Activated T-helper 17 cell treated with anti-CD3 and anti-CD28 coated beads, Interleukin-2, amount 50 U/mL, for 72 hours (primary cell): ENCODE results near the gene HS6ST3. TPM values are rescaled to one million over a fixed set of nuclear protein-coding genes. Genes with fewer than 3 reads are reported as not detected.

Experiments used
- ATAC-seq: fragments of 150-1000 bp; cut with Tn5 transposase; replicated peaks from 2 replicates; pipeline ENCODE4 v1.10.0; 2021; ENCODE audit warnings: mild to moderate bottlenecking, moderate library complexity
- H3K27ac Mint-ChIP-seq: one replicate; pipeline ENCODE4 v1.8.0; 2022; ENCODE audit warnings: mixed read lengths
- H3K27me3 Mint-ChIP-seq: one replicate; pipeline ENCODE4 v1.8.0; 2022; ENCODE audit warnings: mixed read lengths
- H3K36me3 Mint-ChIP-seq: one replicate; pipeline ENCODE4 v1.8.0; 2022; ENCODE audit warnings: low read depth, mild to moderate bottlenecking, mixed read lengths
- H3K4me1 Mint-ChIP-seq: one replicate; pipeline ENCODE4 v1.8.0; 2022; ENCODE audit warnings: mixed read lengths
- H3K4me3 Mint-ChIP-seq: one replicate; pipeline ENCODE4 v1.8.0; 2022; ENCODE audit warnings: mild to moderate bottlenecking, mixed read lengths
- H3K9me3 Mint-ChIP-seq: one replicate; pipeline ENCODE4 v1.8.0; 2022; ENCODE audit warnings: mixed read lengths
- total RNA-seq, 2 donors: library from RNA; stranded (reverse); gene quantifications; one replicate each; pipeline ENCODE4 v1.2.3, GENCODE V29; 2022

Gene HS6ST3
- total RNA-seq, 2 donors from 2014 or later: not detected

- H3K9me3 Mint-ChIP-seq: no peaks in the 10 kb centered on the region
- no peak for ATAC-seq
- H3K4me1 Mint-ChIP-seq: no peaks in the 10 kb centered on the region
- no peak overlapping the region for H3K4me3 Mint-ChIP-seq
- H3K36me3 Mint-ChIP-seq: no peaks in the 10 kb centered on the region
- H3K27me3 Mint-ChIP-seq: no peaks in the 10 kb centered on the region
- no peak overlapping the region for H3K27ac Mint-ChIP-seq
Observed at GRCh38 chr13:96785986-96786385, 696.1 kb downstream of the HS6ST3 start.

- no peak overlapping the region for H3K4me3 Mint-ChIP-seq
- H3K27ac Mint-ChIP-seq: no peak overlapping the region
- H3K9me3 Mint-ChIP-seq: no peaks in the 10 kb centered on the region
- no peak for ATAC-seq
- H3K4me1 Mint-ChIP-seq: no peaks in the 10 kb centered on the region
- H3K27me3 Mint-ChIP-seq: no peaks in the 10 kb centered on the region
- H3K36me3 Mint-ChIP-seq: no peaks in the 10 kb centered on the region
Observed at GRCh38 chr13:96792188-96792587, 702.3 kb downstream of the HS6ST3 start.

- Mint-ChIP-seq H3K27me3 (no peaks in the 10 kb centered on the region), H3K4me1 (no peaks in the 10 kb centered on the region), H3K27ac (no peak overlapping the region), H3K4me3 (no peak overlapping the region), H3K36me3 (no peaks in the 10 kb centered on the region), H3K9me3 (peaks cover 2% of the 10 kb centered on the region)
- ATAC-seq: no peak
Observed at GRCh38 chr13:96792736-96793403, 703.0 kb downstream of the HS6ST3 start.

- no peaks in the 10 kb centered on the region for H3K36me3 Mint-ChIP-seq
- peaks cover 4% of the 10 kb centered on the region for H3K9me3 Mint-ChIP-seq
- no peak overlapping the region for H3K4me3 Mint-ChIP-seq
- no peaks in the 10 kb centered on the region for H3K27me3 Mint-ChIP-seq
- no peaks in the 10 kb centered on the region for H3K4me1 Mint-ChIP-seq
- no peak overlapping the region for H3K27ac Mint-ChIP-seq
- ATAC-seq: no peak
Observed at GRCh38 chr13:96793404-96793755, 703.5 kb downstream of the HS6ST3 start.

GRCh38 chr13:96794669-96795068 is 704.8 kb downstream of the HS6ST3 start:
- no peaks in the 10 kb centered on the region for H3K36me3 Mint-ChIP-seq
- peaks cover 4% of the 10 kb centered on the region for H3K9me3 Mint-ChIP-seq
- no peak for ATAC-seq
- no peaks in the 10 kb centered on the region for H3K4me1 Mint-ChIP-seq
- H3K4me3 Mint-ChIP-seq: no peak overlapping the region
- H3K27me3 Mint-ChIP-seq: no peaks in the 10 kb centered on the region
- H3K27ac Mint-ChIP-seq: no peak overlapping the region

GRCh38 chr13:96795670-96796069 is 705.8 kb downstream of the HS6ST3 start:
- Mint-ChIP-seq H3K27ac (no peak overlapping the region), H3K36me3 (no peaks in the 10 kb centered on the region), H3K4me1 (no peaks in the 10 kb centered on the region), H3K4me3 (no peak overlapping the region), H3K9me3 (peaks cover 6% of the 10 kb centered on the region), H3K27me3 (peaks cover 4% of the 10 kb centered on the region)
- no peak for ATAC-seq

- peaks cover 11% of the 10 kb centered on the region for H3K9me3 Mint-ChIP-seq
- H3K4me1 Mint-ChIP-seq: no peaks in the 10 kb centered on the region
- H3K27ac Mint-ChIP-seq: no peak overlapping the region
- H3K27me3 Mint-ChIP-seq: peaks cover 5% of the 10 kb centered on the region
- no peaks in the 10 kb centered on the region for H3K36me3 Mint-ChIP-seq
- ATAC-seq: no peak
- H3K4me3 Mint-ChIP-seq: no peak overlapping the region
Observed at GRCh38 chr13:96796091-96796633, 706.3 kb downstream of the HS6ST3 start.

GRCh38 chr13:96797136-96797535 is 707.2 kb downstream of the HS6ST3 start:
- Mint-ChIP-seq H3K4me1 (no peaks in the 10 kb centered on the region), H3K9me3 (peaks cover 11% of the 10 kb centered on the region), H3K27ac (no peak overlapping the region), H3K36me3 (no peaks in the 10 kb centered on the region), H3K4me3 (no peak overlapping the region), H3K27me3 (peaks cover 5% of the 10 kb centered on the region)
- no peak for ATAC-seq

- Mint-ChIP-seq H3K4me1 (no peaks in the 10 kb centered on the region), H3K36me3 (no peaks in the 10 kb centered on the region), H3K9me3 (peaks cover 11% of the 10 kb centered on the region), H3K4me3 (no peak overlapping the region), H3K27me3 (peaks cover 7% of the 10 kb centered on the region), H3K27ac (no peak overlapping the region)
- no peak for ATAC-seq
Observed at GRCh38 chr13:96803456-96804100, 713.7 kb downstream of the HS6ST3 start.

- H3K27me3 Mint-ChIP-seq: peaks cover 7% of the 10 kb centered on the region
- H3K36me3 Mint-ChIP-seq: no peaks in the 10 kb centered on the region
Observed at GRCh38 chr13:96804174-96804573, 714.3 kb downstream of the HS6ST3 start.

GRCh38 chr13:96806746-96807145 is 716.8 kb downstream of the HS6ST3 start:
- H3K27me3 Mint-ChIP-seq: peaks cover 3% of the 10 kb centered on the region
- H3K27ac Mint-ChIP-seq: no peak overlapping the region
- no peaks in the 10 kb centered on the region for H3K36me3 Mint-ChIP-seq

More at GRCh38 chr13:96804174-96804573, 714.3 kb downstream of the HS6ST3 start:
- no peak overlapping the region for H3K27ac Mint-ChIP-seq
- ATAC-seq: no peak
- no peak overlapping the region for H3K4me3 Mint-ChIP-seq
- H3K9me3 Mint-ChIP-seq: peaks cover 11% of the 10 kb centered on the region
- H3K4me1 Mint-ChIP-seq: no peaks in the 10 kb centered on the region

GRCh38 chr13:96809366-96810096 is 719.6 kb downstream of the HS6ST3 start:
- Mint-ChIP-seq H3K9me3 (peaks cover 8% of the 10 kb centered on the region), H3K36me3 (no peaks in the 10 kb centered on the region), H3K27ac (no peak overlapping the region), H3K4me3 (no peak overlapping the region), H3K4me1 (no peaks in the 10 kb centered on the region), H3K27me3 (peaks cover 3% of the 10 kb centered on the region)
- ATAC-seq: no peak

More at GRCh38 chr13:96806746-96807145, 716.8 kb downstream of the HS6ST3 start:
- Mint-ChIP-seq H3K4me3 (no peak overlapping the region), H3K4me1 (no peaks in the 10 kb centered on the region), H3K9me3 (peaks cover 5% of the 10 kb centered on the region)
- ATAC-seq: no peak

- Mint-ChIP-seq H3K27me3 (peaks cover 3% of the 10 kb centered on the region), H3K4me3 (no peak overlapping the region), H3K9me3 (peaks cover 8% of the 10 kb centered on the region), H3K36me3 (no peaks in the 10 kb centered on the region), H3K4me1 (no peaks in the 10 kb centered on the region), H3K27ac (no peak overlapping the region)
- no peak for ATAC-seq
Observed at GRCh38 chr13:96810104-96810503, 720.2 kb downstream of the HS6ST3 start.

- Mint-ChIP-seq H3K27ac (no peak overlapping the region), H3K27me3 (peaks cover 3% of the 10 kb centered on the region), H3K9me3 (peaks cover 5% of the 10 kb centered on the region), H3K36me3 (no peaks in the 10 kb centered on the region), H3K4me3 (no peak overlapping the region), H3K4me1 (no peaks in the 10 kb centered on the region)
- no peak for ATAC-seq
Observed at GRCh38 chr13:96811049-96811448, 721.1 kb downstream of the HS6ST3 start.

- Mint-ChIP-seq H3K4me1 (no peaks in the 10 kb centered on the region), H3K4me3 (no peak overlapping the region), H3K27ac (no peak overlapping the region), H3K36me3 (no peaks in the 10 kb centered on the region), H3K27me3 (no peaks in the 10 kb centered on the region), H3K9me3 (peaks cover 5% of the 10 kb centered on the region)
- ATAC-seq: no peak
Observed at GRCh38 chr13:96816261-96816660, 726.4 kb downstream of the HS6ST3 start.
